Measurements from ENCODE around the gene PCSK1N. TPM values are rescaled to one million over a fixed set of nuclear protein-coding genes. Genes with fewer than 3 reads are reported as not detected.

PCSK1N gene
- total and polyA plus RNA-seq, 9 of the 15 experiments (the other 6 are each of a cell fraction or from before 2014, with no cell fraction given): 0.07 to 0.55 (median 0.54) TPM; not detected in 6

- no peak for TF ChIP-seq RFX7 (CRISPR knock-in tag; IDR thresholded peaks at IDR 0.05)
- TF ChIP-seq CHCHD3 (CRISPR knock-in tag; IDR thresholded peaks at IDR 0.05): no peak
- no peak for TF ChIP-seq ZKSCAN1 (IDR thresholded peaks at IDR 0.05; ENCODE audit: low read depth, low read length)
- no peak for TF ChIP-seq TEAD4 (IDR thresholded peaks at IDR 0.05; ENCODE audit: low read length)
- no peak for TF ChIP-seq TEAD4 (CRISPR knock-in tag; IDR thresholded peaks at IDR 0.05; ENCODE audit: borderline replicate concordance)
- TF ChIP-seq TCF7 (IDR thresholded peaks at IDR 0.05; ENCODE audit: borderline replicate concordance): no peak
- TF ChIP-seq PHF20 (IDR thresholded peaks at IDR 0.05; ENCODE audit: partially characterized antibody): no peak
- TF ChIP-seq WHSC1 (IDR thresholded peaks at IDR 0.05; ENCODE audit: low read length): no peak
- no peak for TF ChIP-seq LCOR (CRISPR knock-in tag; IDR thresholded peaks at IDR 0.05)
- no peak for TF ChIP-seq AFF1 (IDR thresholded peaks at IDR 0.05; ENCODE audit: low read depth in 1 of 2, partially characterized antibody in 2 of 2)
- TF ChIP-seq ZNF592 (IDR thresholded peaks at IDR 0.05): no peak
- TF ChIP-seq ZNF232 (CRISPR knock-in tag; IDR thresholded peaks at IDR 0.05): no peak
- no peak for TF ChIP-seq ERF (CRISPR knock-in tag; IDR thresholded peaks at IDR 0.05)
- no peaks in the 10 kb centered on the region for H3K79me2 ChIP-seq (ENCODE audit: control insufficient read depth, insufficient read depth, low read length)
- FAIRE-seq (no peak), ATAC-seq (no peak), DNase-seq (ENCODE audit: extremely low read depth in 1 of 4, low spot score in 3 of 4) (no peak)
- ChIA-PET CTCF (ENCODE audit: low intra/inter-chr PET ratio) (no interaction called here), POLR2A (no interaction called here)
- H2AFZ ChIP-seq (ENCODE audit: low read depth, low read length): no peak overlapping the region
- peaks cover 0 to 24% of the 10 kb centered on the region in 2 experiments; a peak in 2 of 5 replicates for H3K4me1 ChIP-seq (replicated peaks in 1 of 2; ENCODE audit: control insufficient read depth in 2 of 2, insufficient read depth in 2 of 2, low read length in 2 of 2)
- WGBS (ENCODE audit: insufficient coverage, low coverage, missing lambda C conversion rate): 75% methylated on average over 21 of the region's 24 CpGs
- H3K36me3 ChIP-seq (ENCODE audit: control insufficient read depth, insufficient read depth, low read length): peaks cover 7% of the 10 kb centered on the region; the same call in 1 of the 3 replicates
- no peaks in the 10 kb centered on the region for H4K20me1 ChIP-seq (replicated peaks; ENCODE audit: control insufficient read depth, insufficient read depth, low read length)
- no peak overlapping the region for H3K27ac ChIP-seq (ENCODE audit: extremely low read depth, low read depth, low read length)
- H3K4me3 ChIP-seq: no peak overlapping the region
- no TSS peak for BruUV-seq (replicated peaks)
- no peaks in the 10 kb centered on the region for H3K27me3 ChIP-seq (ENCODE audit: control insufficient read depth in 2 of 2, insufficient read depth in 2 of 2, low read length in 2 of 2)
- H3K4me2 ChIP-seq (ENCODE audit: insufficient read depth, low read length): no peak overlapping the region
- in situ Hi-C loops (cut with MboI): no loop called here
- peaks cover 2% of the 10 kb centered on the region; the same call in 1 of the 2 replicates for H3K9me3 ChIP-seq (replicated peaks; ENCODE audit: control insufficient read depth, insufficient read depth, low read depth, low read length)
- intact Hi-C loops (cut with micrococcal nuclease): no loop called here
- H3K9me1 ChIP-seq (ENCODE audit: control insufficient read depth, insufficient read depth, low read length): no peaks in the 10 kb centered on the region
- H3K9ac ChIP-seq (ENCODE audit: insufficient read depth in 1 of 2, low read depth in 2 of 2, low read length in 2 of 2): peak overlapping the region in 1 of 2 experiments; percentile 26; a peak in 1 of 4 replicates
Observed at GRCh38 chrX:48829016-48829735, 6.2 kb downstream of the PCSK1N start.

Measured in K562 (cell line).